ENCODE results near the gene ST6GALNAC4.
"Not testable (repeated sequence)": the region's sequence is repeated elsewhere in the genome, so short reads cannot be mapped to it uniquely, and the experiment has no call there.

Gene ST6GALNAC4

DNA sequence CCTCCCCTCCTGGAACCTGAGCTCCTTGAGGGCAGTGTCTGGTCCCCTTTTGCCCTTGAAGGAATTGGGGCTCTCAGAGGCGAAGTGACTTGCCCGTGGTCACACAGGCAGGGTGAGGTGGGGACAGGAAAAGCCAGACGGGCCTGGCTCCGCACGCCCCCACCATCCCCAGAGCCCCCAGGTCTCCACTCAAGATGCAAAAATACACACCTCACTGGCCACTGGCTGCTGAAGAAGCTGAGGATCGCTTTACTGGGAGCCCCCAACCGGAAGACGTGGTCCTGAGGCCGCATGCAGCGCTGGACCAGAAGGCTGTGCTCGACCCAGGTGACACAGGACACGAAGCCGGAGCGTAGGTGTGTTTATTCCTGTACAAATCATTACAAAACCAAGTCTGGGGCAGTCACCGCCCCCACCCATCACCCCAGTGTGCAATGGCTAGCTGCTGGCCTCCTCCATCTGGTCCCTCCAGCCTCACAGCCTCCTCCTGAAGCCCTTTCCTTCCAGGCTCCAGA lies 31.8 kb downstream of the ST6GALNAC4 start:
- no peak for DNase-seq

DNA sequence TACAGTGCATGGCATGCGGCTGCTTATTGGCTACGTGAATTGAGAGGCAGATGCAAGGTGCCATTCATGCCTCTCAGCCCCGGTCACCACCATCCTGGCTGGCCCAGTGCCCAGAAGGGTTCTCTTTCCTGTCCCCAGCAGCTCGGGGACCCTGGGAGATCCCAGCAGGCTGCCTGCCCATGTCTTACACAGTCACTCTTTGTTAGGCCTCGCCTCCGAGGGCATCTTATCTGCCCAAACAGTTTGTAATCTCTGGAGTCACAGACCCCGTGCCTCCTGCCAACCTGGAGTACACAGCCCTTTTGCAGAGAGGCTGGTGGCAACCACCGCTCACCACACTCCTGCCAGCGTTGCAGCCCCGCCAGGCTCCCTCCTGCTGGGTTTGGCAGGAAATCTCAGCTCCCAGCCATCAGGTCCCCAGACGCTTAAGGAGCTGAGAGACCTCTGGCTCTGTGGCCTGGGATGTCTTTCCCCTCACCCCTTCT lies 32.4 kb downstream of the ST6GALNAC4 start:
- DNase-seq, result no peak

DNA sequence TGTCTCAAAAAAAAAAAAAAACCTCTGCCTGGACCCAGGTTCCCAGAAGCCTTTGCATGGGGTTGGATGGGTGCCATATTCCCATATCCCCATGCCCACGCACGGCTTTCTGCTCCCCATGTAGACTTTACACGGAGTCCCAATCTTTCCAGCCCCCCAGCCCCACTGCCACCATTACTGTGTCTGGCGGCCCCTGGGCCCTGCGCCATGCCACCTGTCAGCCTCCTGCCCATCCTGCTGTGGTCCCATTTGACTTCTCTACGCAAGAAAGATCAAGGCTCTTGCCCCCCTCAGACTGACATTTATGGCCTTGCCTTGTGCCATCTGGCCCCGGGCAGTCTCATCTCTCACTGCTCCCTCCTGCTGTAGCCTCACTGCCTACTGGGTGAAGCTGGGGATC lies 32.9 kb downstream of the ST6GALNAC4 start:
- DNase-seq, result no peak

DNA sequence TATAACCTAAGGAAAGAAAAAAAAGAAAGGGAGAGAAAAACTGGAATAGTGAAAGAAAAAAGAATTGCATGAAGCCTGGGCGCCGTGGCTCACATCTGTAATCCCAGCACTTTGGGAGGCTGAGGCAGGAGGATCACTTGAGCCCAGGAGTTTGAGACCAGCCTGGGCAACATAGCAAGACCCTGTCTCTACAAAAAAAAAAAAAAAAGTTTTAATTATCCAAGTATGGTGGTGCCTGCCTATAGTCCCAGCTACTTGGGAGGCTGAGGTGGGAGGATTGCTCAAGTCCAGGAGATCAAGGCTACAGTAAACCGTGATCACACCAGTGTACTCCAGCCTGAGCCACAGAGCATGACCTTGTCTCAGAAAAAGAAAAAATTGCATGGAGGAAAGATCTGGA lies 35.1 kb downstream of the ST6GALNAC4 start:
- not testable (repeated sequence) for DNase-seq

DNA sequence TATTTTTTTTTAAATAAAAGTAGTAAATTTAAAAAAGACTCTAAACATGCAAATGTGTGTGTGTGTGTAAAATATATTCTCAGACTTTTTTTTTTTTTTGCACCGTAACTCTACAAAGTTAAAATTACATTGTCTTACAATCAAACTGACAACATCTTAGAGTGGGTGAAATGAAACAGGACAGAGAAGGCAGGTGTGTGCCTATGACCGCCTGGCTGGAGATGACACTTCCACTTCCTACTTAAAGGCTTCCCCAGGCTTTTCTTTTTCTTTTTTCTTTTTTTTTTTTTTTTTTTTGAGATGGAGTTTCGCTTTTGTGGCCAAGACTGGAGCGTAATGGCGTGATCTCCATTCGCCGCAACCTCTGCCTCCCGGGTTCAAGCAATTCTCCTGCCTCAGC lies 36.7 kb downstream of the ST6GALNAC4 start:
- DNase-seq, result no peak

DNA sequence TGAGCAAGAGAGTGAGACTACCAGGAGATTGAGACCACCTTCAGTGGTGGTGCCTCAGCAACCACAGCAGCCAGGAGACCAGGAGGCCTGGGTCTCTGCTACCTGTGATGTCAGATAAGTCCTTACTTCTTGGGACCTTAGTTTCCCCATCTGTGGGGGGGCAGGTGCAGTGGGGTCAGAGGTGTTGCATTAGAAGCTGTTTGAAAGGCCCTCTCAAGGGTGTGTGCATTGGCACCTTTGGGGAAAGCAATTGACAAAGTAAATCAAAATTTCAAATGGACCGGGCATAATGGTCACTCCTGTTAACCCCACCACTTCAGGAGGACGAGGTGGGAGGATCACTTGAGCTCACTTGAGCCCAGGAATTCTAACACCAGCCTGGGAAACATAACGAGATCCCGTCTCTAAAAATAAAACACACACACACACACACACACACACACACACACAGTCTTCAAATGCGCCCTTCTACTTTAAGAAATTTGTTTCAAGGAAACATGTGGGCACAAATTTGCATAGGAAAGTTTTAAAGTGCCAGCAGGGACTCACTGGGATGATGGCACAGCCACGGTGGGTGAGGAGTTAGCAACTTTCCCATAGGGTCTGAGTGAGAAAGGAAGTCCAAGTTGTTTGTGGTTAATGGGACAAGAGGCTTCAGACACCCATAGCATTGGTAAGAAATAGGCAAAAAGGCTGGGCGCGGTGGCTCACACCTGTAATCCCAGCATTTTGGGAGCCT lies 38.0 kb downstream of the ST6GALNAC4 start:
- no peak for DNase-seq

DNA sequence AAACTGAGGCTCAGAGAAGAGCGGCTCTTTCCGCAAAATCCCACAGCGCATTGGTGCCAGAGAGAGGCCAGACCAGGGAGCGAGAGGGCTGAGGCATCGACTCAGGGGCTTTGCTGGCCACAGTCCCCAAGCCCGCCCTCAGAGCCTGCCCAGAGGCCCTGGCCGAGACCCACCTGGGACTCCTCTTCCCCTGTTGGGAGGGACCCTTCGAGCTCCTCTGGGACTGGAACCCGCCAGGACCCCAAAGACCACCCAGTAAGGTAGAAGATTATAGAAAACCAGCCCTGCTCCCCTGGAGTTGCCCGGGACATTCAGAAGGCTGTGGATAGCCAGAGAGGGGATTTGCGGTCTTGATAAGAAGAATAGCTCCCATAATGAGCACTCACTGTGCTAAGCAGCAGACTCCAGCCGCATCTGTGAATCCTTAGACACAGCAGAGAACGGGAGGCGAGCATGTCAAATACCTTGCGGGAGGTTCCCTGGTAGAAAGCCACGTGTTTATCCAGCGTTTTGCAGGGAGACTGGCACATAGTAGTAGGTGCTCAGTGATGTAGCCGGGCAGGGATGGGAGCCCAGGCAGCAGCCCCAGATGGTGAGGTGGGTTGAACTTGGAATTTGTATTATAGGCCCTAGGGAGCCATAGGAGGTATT lies 38.7 kb downstream of the ST6GALNAC4 start:
- no peak for DNase-seq

DNA sequence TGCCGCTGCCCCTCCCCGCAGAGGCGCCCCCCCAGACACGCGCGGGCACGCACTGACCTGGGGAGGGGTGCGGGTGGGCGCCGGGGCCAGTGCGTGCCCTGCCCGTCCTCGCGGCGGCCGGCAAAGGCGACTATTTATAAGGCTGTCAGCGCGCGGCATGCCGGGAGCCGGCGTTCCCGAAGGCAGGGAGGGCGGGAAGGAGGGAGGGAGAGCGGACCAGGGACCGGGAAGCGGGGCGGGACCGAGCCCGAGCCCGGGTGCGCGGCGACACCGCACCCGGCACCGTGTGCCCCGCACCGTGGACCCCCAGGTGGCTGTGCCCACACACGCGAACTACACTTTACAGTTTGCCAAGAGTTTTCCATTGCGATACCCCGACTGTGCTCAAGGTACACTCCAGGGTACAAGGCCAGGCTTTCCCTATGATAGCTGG lies 39.3 kb downstream of the ST6GALNAC4 start, which contains the start of gene AK1:
TSS of gene AK1 (minus strand) at position 110 of the 433 bp plus-strand sequence. CDS start 3,058 bp downstream, outside the sequence.
- no peak for DNase-seq

DNA sequence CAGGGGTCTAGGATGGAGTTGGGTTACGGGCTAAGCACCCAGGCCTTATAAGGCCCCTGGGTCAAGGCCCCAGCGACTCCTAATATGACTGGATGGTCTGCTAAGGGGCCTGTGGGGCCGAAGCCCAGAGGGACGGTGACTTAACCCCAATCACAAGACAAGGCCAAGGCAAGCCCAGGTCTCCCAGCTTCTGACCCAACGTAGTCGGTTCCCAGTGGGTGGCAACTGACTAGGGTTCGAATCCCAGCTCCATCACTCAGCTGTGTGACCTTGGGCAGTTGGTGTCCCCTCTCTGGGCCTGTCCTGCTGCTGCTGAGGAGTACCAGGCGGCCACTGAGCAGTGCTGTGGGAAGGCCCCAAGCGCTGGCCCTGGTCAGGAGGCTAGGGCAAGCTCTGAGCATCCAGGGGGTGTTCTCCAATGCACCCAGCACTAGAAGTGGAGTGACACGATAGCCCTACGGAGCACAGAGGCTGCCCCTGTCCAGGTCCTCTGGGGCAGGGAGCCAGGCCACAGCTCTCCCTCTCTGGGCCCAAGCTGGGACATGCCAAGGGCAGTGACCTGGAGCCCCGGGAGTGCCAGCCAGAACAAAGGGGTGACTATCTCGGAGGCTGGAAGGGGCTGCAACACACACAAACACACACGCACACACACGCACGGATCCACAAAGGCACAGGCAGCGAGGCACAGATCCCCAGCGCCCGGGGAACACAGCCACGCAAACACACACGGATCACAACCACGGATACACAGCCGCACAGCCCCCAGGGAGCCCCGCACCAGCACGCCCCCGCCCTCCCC lies 39.9 kb downstream of the ST6GALNAC4 start:
- DNase-seq, result no peak

DNA sequence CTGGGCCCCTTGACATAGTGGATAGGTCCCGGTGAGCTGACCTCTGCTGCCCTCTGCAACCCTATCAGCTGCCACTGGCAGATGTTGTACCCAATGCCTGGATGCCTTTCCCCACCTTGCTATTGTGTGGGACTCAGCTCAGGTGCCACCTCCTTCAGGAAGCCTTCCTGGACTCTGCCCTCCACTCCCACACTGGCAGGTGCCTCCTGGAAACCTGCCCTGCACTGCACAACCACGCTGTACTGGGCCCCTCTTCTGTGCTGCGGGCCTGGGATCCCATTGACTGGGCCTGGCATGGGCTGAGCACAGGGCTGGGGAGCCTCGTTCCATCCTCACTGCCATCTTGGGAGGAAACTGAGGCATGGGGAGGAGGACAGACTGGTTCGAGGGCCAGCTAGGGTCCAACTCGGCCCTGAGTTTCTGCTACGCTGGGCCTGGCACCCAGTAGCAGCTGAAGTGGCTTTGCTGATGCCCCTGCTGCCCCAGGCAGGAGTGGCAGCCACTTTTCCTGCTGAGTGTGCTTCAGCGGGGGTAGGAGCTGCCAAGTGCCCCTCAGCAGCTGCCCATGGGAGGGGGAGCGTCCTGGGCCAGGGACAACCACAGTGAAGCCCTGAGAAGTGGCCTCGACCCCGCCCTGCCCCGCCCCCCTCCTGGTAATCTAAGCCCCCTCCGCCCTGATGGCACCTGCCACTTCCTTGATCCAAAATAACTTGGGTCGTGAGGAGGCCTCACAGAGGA lies 40.6 kb downstream of the ST6GALNAC4 start:
- DNase-seq, result no peak

DNA sequence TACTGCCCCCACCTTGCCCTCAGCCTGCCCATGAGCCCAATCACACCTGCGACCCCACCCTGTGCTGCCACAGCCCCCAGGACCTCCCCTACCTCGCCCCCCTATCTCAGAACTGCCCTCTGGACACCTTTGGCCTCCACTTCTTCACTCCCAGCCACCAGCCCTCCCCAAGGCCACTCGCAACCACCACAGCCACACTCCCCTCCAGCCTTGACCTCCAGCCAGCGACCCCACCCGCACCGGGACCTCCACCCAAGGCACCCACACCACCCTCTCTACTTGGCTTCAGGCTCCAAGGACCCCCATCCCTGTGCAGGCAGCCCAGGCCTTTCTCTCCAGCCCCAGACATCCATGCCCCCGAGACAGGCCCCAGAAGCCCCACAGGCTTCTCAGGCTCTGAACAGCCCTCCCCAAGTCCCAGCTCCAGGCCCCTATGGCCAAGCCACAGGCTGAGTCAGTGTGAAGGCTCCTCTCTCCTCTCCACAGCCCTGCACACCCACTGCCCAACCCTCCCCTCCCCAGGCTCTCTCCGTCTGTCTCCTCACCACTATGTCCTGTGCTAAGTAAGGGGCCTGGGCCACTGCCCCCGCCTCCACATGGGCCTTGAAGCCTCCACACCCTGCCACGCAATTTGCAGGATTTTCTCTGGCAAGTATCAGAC lies 41.4 kb downstream of the ST6GALNAC4 start:
- DNase-seq, result no peak

DNA sequence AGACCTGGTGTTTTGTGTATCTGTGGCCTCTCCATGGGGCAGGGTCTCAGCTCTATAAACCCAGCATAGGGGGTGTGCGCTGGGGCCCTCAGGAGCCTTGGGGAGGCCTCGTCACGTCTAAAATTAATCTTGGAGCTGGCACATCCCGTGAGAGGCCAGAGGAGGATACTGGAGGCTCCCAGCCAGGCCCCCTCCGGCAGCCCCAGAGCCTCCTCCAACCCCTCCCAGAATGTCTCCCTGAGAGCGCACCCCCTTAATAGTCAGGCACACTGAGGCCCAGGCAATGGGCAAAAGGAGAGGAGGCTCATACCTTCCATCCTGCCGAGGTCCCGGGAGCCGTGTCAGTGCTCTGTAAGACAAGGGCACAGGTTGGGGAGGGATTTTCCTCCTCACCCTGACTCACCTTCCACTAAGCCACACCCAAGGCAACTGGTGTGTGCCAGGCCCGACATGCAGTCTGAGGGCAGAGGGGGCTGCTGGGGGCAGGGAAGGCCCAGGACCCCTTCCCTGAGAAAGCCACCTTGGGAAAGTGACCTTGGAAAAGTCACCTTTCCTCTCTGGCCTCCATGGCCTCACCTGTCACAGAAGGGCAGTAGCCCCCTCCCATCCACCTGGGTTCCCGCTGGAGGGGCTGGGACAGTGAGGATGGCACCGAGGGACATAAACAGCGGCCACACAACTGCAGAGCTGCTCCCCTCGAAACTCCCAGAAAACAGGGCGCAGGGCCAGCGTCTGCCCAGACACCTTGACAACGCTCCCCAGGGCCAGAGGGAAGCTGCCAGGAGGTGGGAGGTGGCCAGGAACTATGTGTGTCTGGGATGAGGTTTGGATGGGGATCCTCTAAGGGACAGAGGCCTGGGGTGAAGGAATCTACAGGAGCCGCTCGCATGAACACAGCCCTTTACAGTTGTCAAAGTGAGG lies 42.3 kb downstream of the ST6GALNAC4 start:
- no peak for DNase-seq

DNA sequence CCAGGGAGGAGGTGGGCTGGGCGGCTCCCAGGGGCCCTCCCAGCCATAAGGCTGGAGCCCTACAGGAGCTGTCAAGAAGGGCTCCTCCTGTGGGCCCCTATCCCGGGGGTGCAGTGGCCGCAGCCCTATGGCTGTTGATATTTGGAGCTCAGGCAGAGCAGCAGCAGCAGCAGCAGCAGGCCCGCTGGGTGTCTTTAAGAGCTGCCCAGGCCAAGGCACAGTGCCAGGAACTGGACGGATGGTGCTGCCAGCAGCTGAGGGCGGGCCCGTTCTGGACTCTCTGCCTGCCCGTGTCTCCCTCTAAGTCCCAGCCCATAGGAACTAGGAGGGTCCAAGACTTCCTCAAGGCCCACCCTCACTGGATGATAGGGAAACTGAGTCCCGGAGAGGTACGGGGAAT lies 43.0 kb downstream of the ST6GALNAC4 start:
- DNase-seq, result no peak

DNA sequence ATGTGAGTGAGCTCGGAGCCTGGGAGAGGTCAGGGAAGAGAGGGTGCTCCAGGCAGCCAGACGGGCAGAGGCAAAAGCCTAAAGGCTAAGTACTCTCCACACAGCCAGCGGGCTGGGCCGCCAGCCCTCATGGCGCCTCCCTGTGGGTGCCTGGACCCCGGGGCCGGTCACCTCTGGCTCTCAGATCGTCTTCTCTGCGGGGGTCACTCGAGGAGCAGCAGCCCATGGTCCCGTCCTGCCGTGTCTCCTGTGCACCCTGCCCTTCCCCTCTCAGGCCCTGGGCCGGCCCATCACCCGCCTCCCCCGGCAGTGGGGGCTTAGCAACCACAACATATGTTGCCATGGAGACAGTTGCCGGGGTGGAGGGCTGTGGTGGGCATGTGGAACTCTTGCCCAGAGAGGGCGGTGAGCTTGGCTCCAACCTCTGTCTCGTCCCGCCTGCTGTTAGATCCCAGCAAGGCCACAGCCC lies 43.6 kb downstream of the ST6GALNAC4 start:
- DNase-seq, result no peak

DNA sequence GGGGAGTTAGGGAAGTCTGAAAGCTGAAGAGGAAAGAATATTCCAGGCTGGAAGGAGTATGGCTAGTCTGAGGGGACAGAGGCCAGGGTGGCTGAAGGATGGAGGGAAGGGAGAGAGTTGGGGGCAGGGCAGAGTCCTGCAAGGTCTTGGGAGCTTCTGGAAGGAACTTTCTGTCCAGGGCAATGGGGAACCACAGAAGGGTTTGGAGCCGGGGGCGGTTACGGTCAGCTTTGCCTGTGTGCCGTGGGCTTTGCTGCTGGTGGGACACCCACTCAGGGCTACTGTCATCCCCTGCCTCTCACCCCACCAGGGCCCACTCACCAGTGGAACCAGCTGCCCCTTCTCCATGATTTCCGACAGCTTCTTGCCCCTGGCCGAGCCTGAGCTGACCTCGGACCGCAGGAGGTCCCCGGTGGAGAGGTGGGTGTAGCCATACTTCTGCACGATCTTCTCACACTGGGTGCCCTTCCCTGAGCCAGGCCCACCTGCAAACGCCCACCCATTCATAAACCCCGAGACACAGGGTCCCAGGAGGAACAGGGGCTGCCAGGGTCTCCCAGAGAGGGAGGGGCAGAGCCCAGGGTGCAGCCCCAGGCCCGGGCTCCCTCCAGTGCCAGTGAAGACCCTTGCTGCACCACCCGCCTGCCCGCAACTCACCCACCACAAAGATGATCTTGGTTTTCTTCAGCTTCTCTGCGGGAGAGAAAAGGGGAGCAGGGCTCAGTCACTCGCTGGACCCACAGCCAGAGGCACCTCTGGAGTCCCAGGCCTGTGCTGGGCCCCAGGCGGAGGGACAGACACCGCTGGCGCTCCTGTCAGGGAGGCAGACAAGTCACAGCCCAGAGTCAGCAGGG lies 44.2 kb downstream of the ST6GALNAC4 start:
- no peak for DNase-seq

DNA sequence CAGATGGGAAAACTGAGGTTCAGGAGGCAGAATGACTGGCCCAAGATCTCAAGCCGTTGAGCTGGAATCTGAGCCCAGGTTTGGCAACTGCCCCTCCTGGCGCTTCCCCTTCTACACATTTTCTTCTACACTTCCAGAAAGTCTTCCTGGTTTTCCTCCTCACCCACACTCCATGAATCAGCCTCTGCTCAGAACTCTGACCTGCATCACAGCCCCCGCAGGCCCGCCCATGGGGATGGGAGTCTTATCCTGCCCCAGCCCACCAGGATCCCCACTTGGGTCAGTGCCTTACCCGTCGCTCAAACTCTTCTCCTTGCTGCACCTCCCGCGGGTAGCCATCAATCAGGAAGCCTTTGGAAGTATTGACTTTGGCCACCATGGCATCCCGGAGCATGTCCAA lies 45.3 kb downstream of the ST6GALNAC4 start:
- no peak for DNase-seq

DNA sequence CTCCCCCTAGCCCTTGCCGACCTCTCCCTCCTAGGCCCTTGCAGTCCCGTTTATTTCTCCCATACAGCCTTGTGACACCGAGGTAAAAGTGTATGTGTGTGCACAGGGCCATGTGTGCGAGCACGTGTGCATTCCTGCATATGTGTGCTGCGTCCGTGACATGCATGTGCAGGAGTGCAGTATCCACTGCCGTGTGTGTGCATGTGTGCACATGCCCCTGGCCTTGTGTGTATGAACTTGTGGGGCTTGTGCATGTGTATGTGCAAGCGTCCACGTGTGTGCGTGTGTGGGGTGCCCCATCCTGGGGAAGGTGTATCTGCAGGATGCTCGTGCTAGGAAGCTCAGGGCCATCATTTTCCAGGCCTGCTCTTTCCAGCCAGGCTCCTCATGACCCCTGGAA lies 46.0 kb downstream of the ST6GALNAC4 start:
- no peak for DNase-seq

DNA sequence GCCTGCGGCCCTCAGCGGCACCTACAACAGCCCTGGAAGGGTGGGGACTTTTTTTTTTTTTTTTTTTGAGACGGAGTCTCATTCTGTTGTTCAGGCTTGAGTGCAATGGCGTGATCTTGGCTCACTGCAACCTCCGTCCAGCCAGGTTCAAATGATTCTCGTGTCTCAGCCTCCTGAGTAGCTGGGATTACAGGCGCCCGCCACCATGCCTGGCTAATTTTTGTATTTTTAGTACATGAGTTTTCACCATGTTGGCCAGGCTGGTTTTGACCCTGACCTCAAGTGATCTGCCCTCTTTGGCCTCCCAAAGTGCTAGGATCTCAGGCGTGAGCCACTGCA lies 46.7 kb downstream of the ST6GALNAC4 start:
- DNase-seq, result not testable (repeated sequence)

DNA sequence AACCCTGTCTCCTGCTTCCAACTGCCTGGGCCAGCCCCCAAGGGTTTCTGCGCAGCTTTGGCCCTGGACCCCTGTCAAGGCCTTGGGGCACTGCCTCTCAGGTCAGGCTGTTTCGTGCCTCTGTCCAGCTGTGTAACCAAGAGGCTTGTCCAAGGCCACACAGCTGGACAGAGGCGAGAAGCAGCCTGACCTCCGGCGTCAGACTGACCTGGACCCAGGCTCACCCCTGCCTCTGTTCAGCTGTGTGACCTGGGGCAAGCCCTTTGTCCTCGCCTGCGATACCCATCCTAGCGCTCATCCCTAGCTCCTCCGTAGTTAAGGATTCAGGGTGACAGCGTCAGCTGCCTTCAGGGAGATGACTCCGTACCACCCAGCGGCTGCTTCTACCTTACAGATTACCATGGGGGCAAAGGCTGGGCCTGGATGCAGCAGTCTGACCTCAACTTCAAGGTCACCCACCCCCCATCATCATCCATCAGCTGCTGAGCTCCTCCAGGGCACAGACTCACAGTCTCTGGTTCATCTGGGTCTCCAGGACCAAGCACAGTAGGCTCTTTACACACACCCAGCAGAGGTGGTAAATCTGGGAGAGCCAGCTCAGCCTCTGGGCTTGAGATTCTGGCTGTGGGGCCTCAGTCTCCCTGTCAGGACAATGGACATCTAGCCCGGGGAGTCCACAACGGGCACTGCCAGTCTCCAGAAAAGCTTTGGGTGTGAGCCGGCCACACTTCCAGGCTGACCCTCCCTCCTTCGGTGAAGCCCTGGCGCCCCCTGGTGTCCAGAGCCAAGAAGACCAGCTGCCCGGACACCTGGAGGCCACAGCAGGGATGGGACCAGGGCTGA lies 47.3 kb downstream of the ST6GALNAC4 start:
- DNase-seq, result peak; percentile 23 to 75 (median 63)

All from stimulated activated naive CD4-positive, alpha-beta T cell (primary cell).